HG03045 (cell line): ENCODE data around the gene PTEN.
"Not testable (repeated sequence)": the region's sequence is repeated elsewhere in the genome, so short reads cannot be mapped to it uniquely, and the experiment has no call there.

Experiments
- ATAC-seq: cut with Tn5 transposase; IDR thresholded peaks from one replicate; pipeline ENCODE4 v1.9.1; 2021; ENCODE audit warnings: mild to moderate bottlenecking, moderate library complexity; ENCODE audit not compliant: unreplicated experiment

The PTEN gene

GRCh38 chr10:87844837-87845623 lies 18.4 kb upstream of the PTEN start:
- ATAC-seq = no peak

GRCh38 chr10:87845624-87845998 lies 17.8 kb upstream of the PTEN start:
- no peak for ATAC-seq

- ATAC-seq = no peak
Observed at GRCh38 chr10:87846023-87846422, 17.4 kb upstream of the PTEN start.

- ATAC-seq = not testable (repeated sequence)
Observed at GRCh38 chr10:87846711-87847110, 16.7 kb upstream of the PTEN start.

DNA sequence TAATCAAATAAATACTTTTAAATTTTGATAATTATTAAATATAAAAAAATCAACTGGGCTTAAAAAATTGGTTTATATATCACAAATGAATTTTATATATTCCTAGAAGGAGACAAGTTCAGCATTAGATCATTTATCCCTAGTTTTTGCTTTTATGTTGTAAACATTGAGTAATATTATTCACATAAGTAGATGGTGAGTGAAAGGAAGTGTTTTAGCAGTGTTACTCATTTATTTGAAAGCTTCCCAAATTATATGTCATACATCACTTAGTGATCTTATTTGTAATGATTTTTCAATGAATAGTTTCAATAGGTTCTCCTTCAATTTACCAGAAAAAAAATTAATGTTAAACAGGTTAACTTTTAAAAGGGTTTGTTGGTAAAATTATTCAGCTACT lies 15.9 kb upstream of the PTEN start:
- no peak for ATAC-seq

- ATAC-seq = no peak
Observed at GRCh38 chr10:87849001-87849400, 14.4 kb upstream of the PTEN start.

GRCh38 chr10:87850742-87851205 lies 12.7 kb upstream of the PTEN start:
- peak; percentile 53 for ATAC-seq

DNA sequence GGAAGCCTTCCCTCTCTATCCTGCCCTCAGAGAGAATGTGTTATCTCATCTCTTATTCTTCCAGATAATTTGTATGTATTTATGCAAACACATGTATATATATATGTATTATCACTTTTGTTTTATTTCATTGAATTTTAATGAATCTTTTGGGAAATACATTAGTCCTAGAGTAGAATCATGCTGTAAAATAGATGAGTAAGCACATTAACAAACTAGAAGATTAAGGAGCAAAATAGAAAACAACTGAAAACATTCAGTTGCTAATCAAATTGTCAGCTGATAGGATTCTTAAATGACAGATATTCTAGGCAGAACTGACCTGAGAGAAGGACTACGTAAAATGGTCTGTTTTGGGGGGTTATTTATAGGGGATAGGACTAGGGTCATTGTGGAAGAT lies 11.3 kb upstream of the PTEN start:
- ATAC-seq = no peak

- not testable (repeated sequence) for ATAC-seq
Observed at GRCh38 chr10:87855247-87855646, 8.2 kb upstream of the PTEN start.

DNA sequence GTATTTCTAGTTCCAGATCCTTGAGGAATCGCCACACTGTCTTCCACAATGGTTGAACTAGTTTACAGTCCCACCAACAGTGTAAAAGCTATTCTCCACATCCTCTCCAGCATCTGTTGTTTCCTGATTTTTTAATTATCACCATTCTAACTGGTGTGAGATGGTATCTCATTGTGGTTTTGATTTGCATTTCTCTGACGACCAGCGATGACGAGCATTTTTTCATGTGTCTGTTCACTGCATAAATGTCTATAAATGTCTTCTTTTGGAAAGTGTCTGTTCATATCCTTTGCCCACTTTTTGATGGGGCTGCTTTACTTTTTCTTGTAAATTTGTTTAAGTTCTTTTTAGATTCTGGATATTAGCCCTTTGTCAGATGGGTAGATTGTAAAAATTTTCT lies 7.8 kb upstream of the PTEN start:
- ATAC-seq = not testable (repeated sequence)

GRCh38 chr10:87860156-87860795 lies 3.1 kb upstream of the PTEN start:
- no peak for ATAC-seq

GRCh38 chr10:87860816-87861403 lies 2.5 kb upstream of the PTEN start:
- ATAC-seq = no peak

- ATAC-seq = peak; percentile 12
Observed at GRCh38 chr10:87861566-87861952, 1.9 kb upstream of the PTEN start.

DNA sequence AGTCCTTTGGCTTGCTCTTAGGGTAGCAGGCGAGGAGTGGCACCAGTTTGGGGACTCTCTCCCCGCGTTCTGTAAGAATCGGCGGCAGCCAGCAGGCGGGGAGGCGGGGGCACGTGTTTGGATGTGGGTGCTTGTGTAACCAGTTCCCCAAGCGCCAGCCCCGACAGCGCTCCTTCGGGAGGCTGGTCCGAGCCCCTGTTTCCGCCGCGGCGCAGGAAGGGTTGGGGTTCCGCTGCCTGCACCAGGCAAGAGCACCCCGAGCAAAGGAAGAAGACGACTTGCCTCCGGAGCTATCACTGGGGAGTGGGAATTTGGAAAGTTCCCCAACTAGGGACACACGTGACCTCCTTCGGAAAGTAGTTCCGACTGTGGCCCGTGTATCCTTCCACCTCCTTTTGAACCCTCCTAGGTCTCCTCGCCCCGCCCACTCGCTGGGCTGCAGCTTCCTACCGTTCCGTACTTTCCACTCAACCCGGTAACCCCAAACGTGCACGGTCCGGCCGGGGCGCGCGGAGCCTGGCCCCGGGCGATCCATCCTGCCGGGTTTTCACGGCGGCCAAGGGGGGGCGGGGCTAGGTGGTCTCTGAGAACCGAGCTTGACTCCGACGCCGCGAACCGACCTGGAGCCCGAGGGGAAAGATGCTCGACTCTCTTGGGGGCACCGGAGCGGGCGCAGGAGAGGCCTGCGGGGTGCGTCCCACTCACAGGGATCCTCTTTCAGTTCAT lies 1.3 kb upstream of the PTEN start:
- ATAC-seq = peak; percentile 63

- peak; percentile 9 for ATAC-seq
Observed at GRCh38 chr10:87862679-87863052, 759 bp upstream of the PTEN start.

- not testable (repeated sequence) for ATAC-seq
Observed at GRCh38 chr10:87863951-87864495, 598 bp downstream of the PTEN start.

DNA sequence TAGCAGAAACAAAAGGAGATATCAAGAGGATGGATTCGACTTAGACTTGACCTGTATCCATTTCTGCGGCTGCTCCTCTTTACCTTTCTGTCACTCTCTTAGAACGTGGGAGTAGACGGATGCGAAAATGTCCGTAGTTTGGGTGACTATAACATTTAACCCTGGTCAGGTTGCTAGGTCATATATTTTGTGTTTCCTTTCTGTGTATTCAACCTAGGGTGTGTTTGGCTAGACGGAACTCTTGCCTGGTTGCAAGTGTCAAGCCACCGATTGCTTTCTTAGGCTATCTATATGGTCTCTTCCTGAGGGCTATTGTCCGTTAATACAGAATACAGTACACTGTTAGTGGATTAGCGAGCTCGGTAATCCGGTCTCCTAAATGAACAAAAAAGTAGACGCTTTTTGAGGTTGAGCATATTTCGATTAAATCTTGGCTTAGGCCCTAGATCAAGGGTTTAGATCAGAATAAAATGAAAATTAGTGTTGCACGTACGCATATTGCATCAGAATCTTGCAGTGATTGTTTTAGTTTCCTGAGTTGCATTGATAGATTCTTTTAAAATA lies 1.2 kb downstream of the PTEN start:
- ATAC-seq = no peak

GRCh38 chr10:87865241-87865881 lies 1.9 kb downstream of the PTEN start:
- no peak for ATAC-seq

GRCh38 chr10:87866412-87866974 lies 3.1 kb downstream of the PTEN start:
- no peak for ATAC-seq

- ATAC-seq = no peak
Observed at GRCh38 chr10:87867453-87867852, 4.0 kb downstream of the PTEN start.
